NCI-H1105 (cell line): ENCODE measurements around the gene KRTAP29-1.

Source experiments
- DNase-seq: peaks from one replicate; lab custom pipeline; 2025; lab: John Stamatoyannopoulos, UW

Gene KRTAP29-1

DNA sequence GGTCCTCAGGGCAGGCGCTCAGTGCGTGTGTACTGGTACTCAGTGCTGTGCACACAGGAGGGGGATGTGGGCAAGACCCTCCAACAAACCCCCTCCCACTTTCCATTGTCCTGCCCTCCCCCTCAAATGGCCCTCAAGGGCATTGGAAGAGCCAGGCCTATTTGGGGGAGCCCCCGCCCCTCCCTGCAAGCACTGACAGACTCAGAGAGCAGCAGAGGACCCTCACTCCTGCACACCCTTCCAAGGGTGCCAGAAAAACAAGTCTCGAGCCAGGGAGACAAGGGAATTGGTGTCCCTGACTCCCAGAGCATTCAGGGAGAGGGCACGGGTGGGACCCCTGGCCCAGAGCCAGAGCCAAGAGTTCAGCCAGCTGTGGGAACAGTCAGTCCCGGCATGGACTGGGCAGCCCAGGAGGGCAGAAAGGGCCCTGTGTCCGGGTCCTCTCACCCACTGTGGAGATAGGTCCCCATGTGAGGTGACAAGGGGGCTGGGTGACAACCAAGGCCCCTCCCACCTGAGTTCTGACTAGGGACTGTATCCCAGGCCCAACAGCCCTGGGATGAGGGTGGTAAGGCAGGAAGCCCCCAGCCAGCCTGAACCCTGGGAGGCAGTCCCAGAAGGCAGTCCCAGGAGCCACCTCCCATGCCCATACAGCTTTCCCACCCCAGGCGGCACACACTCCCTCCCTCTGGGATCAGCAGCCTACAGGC is 24.9 kb upstream of the KRTAP29-1 start:
- DNase-seq: no peak

DNA sequence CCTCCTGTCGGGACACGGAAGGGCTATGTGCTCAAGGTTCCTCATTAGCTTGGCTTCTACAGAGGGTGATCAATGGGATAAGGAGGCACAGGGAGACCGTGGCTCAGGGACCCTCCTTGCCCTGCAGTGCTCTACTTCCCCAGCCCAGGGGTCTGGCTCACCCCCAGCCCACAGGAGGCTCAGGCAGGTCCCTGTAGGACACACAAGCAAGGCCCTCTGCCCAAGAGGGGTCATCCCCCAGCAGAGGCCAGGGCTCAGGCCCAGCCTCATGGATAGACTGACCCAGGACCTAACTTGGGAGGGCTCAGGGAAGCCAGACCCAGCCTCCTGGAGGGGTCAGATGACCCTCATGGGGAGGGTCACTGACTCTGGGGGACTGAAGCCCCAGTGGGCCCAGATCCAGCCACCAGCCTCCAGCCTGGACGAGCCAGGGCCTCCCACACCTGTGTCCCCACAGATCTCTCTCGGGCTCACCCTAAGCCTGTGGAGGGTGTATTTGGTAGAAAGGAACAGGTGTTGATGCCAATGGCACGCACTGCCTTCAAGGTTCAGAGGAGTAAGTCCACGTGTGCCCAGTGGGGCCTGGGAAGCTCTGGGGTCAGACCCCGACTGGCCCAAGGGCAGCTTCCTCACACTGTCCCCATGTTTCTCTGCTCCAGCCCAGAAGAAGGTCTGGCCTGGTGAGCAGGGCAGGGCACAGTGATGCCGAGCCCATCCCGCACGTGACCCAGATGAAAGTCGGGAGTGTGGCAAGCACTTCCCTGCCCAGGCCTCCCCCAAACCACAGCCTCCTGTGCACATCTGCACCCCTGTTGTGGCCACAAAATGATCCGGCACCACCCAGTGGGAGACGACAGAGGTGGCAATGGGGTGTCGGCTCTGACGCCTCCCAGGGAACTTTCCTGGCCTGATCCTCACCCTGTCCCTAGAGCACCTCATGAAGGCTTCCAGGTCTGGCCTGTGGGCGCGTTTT is 23.8 kb upstream of the KRTAP29-1 start:
- DNase-seq: no peak

DNA sequence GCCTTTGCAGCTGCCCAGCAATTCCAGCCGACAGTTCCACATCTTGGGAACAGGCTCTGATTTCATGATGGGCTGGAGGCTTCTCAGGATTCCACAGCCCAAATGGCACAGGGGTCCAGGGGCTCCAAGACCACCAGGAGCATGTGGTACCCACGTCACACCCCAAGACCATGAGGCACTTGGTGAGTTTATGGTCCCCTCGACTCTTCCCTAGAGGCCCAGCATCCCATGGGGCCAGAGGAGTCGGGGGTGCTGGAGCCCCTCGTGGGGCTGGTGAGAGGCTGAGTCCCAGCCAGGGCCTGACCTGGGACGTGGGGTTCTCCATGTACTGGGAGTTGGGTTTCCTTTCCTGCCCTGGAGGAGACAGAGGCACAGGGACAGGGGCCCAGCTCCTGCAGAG is 23.0 kb upstream of the KRTAP29-1 start:
- DNase-seq: no peak

DNA sequence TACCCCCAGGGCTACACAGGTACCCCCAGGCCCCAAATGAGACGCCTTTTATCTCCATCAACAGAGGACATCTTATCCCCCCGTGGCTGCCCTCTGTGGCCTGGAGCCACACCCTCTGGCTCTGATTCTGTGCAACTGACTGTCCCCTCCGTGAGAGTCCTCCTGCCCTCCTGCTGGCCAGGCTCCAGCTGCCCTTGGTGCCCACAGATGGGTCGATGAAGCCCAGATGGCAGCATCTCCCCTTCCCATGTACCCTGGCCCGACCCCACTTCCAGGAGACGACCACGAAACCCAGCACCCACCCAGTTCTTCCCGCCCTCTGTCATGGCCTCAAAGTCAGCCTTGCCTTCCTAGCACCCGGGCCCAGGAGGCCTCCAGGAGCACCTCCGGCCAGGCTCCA is 22.5 kb upstream of the KRTAP29-1 start:
- no peak for DNase-seq

DNA sequence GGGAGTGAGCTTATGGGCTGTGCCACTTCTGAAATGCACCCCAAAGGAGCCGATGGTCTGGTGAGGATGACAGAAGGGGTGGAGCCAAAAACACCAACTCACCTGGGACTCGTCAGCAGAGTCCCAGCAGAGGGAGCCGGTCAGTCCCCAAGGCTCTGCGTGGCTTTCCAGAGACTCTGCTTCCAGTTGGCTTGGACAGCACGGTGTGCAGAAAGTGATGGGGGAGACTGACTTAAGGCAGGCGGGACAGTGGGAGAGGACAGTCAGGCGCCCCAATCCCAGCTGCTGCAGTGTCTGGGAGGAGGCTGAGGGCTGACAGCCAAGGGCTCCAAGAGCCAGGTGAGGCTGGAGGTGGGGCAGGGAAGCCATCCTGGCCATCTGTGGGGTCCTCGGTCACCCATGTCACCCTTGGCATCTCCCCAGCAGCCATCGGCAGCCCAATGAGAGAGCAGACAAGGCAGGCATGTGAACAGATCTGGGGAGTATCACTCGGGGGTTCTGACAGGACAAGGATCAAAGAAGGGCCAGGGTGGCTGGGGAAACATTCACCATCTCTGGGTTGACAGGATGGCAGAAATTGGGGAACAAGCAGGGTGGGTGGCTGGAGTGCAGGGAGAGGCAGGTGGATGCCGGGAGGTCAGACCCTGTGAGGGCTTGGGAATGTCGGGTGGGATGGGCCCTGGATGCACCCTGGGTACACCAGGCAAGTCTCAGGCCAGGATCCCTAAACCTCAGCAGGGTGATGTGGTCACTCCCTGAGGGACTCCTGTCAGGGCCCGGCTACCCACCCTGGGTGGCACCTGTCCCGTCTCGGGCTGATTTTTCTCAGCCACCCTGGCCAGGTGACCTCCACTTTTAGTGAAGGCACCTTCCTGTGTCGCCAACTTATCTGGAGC is 21.8 kb upstream of the KRTAP29-1 start:
- no peak for DNase-seq

DNA sequence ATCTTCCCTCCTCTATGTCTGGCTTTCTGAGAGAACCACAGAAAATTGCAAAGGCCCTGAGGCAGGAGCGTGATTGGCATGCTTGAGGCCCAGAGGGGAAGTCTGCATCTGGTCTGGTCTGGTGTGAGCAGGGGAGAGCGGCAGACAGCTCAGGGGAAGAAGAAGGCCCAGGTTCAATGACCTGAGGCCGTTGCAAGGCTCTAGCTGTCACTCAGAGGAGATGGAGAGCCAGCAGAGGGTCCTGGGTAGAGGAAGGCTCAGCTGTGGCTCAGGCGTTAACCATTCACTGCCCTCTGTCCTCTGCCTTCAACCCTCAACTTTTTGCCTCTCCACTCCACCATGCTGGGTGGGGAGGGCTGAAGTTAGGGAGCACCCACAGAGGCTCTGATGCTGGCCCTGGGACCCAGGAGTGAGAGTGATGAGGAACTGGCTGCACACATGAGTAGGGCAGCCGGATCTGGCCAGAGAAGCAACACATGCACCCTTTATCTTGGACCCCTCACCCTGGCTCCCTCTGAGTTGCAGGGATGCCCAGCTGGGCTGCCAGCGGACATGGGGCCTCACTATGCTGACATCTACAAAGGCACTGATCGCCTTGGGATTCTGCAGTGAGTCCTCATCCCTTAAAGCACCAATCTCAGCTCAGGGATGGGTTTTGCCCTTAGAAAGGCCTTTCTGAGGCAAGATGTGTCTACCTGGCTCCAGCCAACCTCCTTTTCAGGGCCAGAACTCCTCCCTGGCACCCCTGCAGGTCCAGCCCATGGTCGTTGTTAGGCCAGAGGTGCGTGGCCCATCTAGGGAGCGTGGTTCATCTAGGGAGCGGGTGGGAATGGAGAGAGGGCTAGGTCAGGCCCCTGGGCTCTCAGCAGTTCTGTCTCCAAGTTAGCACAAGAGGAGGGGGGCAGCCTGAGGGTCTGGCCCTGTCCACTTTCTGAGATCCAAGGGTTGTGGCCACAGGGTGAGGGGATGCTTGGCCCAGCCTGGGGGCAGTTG is 20.5 kb upstream of the KRTAP29-1 start:
- no peak for DNase-seq

DNA sequence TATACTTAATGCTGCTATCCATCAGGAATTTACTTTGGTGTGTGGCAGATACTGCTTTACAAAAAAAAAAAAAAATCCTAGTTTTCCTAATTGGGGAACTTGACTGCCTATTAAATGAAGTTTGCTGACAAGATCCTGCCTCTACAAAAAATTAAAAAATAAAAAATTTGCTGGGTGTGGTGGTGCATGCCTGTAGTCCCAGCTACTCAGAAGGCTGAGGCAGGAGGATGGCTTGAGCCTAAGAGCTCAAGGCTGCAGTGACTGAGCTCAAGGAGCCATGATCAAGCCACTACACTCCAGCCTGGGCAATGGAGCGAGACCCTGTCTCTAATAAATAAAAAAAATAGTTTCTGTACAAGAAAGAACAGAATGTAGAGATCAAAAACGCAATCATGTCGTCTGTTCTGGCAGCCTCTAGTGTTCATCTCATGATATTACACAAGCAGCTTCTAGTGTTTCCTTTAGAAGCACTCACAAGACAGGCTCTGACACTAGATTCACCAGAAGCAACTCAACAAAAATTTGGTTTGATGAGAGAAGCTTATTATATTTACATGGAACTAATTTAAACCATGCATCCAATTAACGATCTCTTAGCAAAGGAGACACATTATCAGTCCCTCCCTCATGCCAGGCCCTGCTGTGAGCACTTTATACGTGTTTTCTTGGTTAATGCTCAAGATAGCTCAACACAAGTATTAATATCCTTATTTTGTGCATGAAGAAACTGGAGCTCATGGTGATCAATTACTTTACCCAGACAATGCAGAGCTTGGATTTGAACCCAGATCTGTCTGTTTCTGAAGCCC is 19.6 kb upstream of the KRTAP29-1 start:
- no peak for DNase-seq

DNA sequence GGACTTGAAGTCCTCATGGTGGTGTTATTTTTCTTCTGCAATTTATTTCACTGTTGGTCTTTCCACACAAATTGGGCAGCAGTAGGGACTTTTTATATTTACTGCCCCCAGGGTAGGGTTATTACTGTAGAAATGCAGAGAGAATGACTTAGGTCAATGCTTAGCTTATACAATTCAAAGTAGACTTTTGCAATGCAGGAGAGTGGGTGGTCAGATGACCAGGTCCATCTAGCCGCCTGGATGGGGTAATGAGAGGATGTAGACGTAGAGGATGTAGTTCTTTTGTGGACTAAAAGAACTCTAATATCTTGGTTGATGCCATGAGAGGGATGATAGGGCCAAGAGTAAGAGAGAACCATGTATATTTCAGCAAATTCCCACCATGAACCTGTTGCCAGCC is 15.6 kb upstream of the KRTAP29-1 start:
- no peak for DNase-seq

DNA sequence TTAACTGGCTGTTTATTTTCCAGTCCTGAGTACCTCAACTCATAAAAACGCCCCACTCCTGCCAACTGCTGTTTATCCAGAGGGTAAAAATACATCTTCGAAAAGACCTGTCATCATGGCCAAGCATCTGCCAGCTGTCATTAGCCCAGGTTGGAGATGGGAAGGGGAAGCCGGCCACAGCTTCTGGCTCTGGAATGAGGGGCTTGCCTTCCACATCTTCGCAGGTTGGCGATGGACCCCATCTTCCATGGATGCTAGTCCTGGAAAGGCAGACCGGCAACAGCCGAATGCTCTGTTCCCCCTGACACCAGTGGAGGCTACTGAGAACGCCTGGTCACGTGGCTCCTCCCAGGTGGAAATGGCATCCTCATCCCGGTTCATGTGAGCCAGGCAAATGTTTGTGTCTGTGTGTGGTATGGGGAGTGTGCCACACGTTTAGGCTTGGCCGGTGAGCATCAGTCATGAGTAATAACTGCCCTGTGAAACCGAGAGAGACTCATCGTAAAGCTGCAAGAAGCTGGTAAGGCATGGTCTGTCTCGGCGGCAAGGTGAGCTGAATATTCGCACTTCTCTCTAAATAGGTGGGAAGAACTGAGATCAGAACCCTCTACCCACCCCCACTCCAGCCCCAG is 13.3 kb upstream of the KRTAP29-1 start:
- DNase-seq: no peak

DNA sequence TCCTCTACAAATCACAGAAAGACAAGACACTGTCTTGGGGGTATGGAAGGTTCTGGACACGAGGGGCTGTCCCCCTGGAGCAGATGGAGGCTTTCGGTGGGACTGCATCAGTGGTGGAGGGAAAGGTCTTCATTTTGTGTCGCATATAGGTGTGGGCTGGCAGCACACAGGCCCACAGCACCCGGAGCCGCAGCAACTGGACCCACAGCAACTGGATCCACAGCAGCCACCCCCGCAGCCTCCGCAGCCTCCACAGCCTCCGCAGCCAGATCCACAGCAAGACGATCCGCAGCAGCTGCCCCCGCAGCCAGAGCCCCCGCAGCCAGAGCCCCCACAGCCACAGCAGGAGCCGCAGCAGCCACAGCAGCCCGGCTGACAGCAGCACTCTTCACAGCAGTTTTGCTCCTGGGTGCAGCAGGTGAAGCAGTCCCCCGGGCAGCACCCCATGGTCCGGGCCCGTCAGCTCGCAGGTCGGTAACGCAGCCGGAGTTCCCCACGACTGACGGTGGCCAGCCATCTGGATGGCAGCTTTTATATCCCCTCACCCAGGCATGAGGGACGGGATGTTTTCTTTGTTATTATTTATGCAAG is 12.6 kb upstream of the KRTAP29-1 start, which contains the start of gene KRTAP17-1:
TSS of gene KRTAP17-1 (minus strand) at position 507 of the 591 bp plus-strand sequence. CDS start at position 447, 60 bp downstream.
- DNase-seq: no peak

DNA sequence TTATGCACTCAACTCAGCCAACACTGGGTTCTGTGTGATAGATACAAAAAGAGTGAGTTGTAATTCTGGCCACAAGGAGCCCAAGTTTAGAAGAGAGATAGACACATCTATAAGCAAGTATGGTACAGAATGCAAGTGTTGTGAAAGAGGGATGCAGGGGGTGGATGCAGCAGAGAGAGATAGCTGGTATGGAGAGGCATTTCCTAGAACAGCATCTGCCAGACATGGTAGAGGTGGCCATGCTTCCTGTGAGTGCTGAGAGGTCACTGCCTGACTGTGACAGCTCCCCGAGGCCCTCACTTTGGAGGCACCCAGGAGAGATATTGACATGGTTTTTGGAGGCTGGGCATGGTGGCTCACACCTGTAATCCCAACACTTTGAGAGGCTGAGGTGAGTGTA is 8.5 kb upstream of the KRTAP29-1 start:
- no peak for DNase-seq

DNA sequence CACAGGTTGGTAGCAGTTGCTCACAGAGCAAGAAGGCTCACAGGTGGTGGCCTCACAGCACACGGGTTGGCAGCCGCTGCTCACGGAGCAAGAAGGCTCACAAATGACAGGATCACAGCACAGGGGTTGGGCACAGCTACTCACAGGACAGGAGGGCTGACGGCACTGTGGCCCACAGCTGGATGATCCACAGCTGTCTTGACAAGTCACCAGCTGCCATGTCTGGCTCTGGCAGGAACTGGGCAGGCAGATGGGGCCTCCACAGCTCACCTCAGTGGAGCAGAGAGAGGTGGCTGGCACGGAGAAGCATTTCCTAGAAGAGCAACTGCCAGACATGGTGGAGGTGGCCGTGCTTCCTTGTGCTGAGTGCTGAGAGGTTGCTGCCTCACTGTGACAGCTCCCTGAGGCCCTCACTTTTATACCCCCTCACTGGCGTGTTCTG is 6.3 kb upstream of the KRTAP29-1 start, which contains the start of gene KRTAP16-1:
TSS of gene KRTAP16-1 (minus strand) at position 392 of the 442 bp plus-strand sequence. CDS start at position 336, 56 bp downstream.
- no peak for DNase-seq

DNA sequence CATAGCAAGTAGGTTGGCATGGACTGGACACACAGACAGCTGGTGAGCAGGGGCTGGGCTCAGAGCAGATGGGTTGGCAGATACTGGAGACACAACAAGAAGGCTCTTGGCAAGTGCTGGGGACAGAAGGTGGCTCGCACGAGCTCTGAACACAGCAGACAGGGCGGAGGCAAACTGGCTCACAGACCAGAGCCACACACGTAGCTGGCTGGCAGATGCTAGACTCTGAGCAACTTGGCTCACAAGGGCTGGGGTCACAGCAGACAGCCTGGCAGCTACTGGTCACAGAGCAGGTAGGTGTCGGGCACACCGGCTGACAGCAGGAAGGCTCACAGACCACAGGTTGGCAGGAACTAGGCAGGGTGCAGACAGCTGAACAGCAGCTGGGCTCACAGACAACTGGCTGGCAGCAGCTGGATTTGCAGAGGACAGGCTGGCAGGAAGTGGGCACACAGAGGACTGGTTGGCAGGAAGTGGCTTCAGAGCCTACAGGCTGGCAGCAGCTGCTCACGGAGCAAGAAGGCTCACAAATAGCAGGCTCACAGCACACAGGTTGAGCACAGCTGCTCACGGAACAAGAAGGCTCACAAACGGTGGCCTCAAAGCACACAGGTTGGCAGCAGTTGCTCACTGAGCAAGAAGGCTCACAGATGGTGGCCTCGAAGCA is 5.7 kb upstream of the KRTAP29-1 start:
- DNase-seq: no peak

DNA sequence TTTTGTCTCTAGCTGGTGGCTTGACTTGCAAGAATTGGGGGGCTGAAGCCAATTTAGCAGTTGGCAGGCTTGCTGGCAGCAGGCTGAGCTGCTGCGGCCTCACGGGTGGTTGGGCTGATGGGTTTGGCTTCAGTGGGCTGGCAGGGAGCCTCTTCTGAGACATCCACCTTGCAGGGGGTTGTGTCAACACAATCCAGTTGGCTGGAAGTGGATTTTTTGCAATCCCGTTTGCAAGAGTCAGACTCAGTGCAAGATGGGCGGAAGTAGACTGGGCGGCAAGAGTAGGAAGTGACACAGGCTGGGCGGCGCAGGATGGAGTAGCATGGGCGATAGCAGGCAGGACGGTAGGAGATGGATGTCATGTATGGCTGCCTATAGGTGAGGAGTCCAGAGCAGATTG is 5.0 kb upstream of the KRTAP29-1 start:
- no peak for DNase-seq

DNA sequence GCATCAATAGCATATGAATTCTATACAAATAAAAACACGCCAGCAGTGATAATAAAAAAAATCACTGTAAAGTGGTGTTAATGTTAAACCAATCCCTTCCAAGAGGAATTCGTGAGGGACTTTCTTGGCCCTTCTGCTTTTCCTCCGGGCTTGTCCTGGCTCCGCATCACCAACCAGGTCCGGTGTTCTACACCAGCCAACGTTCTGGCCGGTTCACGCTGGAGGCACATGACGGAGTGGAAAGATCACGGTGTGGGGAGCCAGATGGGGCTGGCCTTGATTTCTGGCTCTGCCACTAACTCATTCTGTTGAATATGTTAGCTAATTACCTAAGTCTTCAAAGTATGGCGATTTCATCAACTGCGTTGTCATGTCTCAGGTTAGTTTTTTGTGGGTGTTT is 1.4 kb upstream of the KRTAP29-1 start:
- no peak for DNase-seq

DNA sequence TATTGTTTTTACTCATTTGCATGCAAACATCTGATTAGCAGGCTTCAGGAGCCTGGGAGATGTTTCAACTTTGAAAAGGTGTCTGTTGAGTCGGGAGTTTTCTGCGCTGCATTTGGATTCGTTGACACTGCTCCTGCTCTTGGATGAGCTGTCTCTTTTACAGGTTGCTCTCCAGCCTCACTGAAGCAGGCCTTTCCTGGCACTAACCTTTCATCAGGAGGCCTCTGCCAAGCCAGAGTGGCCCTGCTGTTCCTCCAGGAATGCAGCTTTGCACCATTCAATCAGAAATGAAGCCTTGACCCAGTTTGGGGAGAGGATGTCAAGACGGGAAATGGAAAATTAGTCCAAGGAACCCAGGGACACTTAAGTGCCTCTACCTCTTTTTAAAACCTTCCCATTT is 330 bp upstream of the KRTAP29-1 start:
- no peak for DNase-seq

DNA sequence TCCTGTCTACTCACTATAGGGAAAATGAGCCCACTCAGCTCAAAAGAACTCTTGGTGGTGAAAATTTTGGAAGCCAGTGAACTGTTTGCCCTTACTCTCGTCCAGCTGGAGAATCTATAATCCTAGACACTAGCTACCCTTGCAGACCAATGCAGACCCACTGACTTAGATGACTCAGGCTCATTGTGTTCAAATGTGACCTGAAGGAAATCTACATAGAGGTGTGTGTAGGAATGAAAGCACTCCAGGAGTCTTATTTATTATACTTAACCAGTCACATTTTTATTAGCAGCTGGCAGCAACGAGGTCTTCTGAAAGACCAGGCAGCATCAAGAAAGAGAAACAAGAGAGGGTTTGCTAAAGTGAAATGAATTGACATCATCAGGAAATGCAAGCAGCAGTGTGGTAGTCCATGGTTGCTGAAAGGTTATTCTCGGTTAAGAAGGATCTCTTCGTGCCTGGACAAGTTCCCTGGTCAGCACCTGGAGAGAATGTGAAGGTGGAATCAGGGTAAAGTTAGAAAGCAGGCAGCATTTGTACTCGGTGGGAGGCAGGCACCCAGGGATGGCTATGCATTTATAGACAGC is 1.4 kb downstream of the KRTAP29-1 start:
- no peak for DNase-seq
